ENCODE results near the gene LYSMD2. TPM values are rescaled to one million over a fixed set of nuclear protein-coding genes. Genes with fewer than 3 reads are reported as not detected.

The LYSMD2 gene
- total and polyA plus RNA-seq, 2 of the 8 experiments (the other 6 are each of a cell fraction or from before 2014, with no cell fraction given): 2.2 to 2.7 TPM

GRCh38 chr15:51749307-51749706, 11.9 kb upstream of the LYSMD2 start:
- no peak overlapping the region for H3K4ac ChIP-seq (replicated peaks; ENCODE audit: insufficient read length, low read depth, low read length)
- FAIRE-seq (no peak), DNase-seq (ENCODE audit: low read depth in 1 of 2, low spot score in 2 of 2) (no peak)
- H2AK5ac ChIP-seq (ENCODE audit: low read depth, low read length): no peak overlapping the region
- H4K20me1 ChIP-seq (replicated peaks in 1 of 2; ENCODE audit: control insufficient read depth in 1 of 2, insufficient read depth in 2 of 2, low read length in 2 of 2): peaks cover 0 to 2% of the 10 kb centered on the region in 2 experiments
- H2AFZ ChIP-seq (ENCODE audit: low read length): no peak overlapping the region
- no peak overlapping the region for H2BK5ac ChIP-seq (ENCODE audit: low read depth, low read length)
- no peaks in the 10 kb centered on the region for H3K79me1 ChIP-seq (ENCODE audit: low read depth, low read length)
- H3K4me3 ChIP-seq (ENCODE audit: extremely low read depth in 1 of 4, insufficient read depth in 2 of 4, low read depth in 3 of 4, low read length in 4 of 4): no peak overlapping the region
- H2BK15ac ChIP-seq (ENCODE audit: low read length): no peak overlapping the region
- no peak overlapping the region for H3K9ac ChIP-seq (replicated peaks in 1 of 4; ENCODE audit: extremely low read depth in 1 of 4, low read depth in 3 of 4, low read length in 3 of 4)
- H2BK20ac ChIP-seq (ENCODE audit: low read length): no peak overlapping the region
- no peak overlapping the region for H4K5ac ChIP-seq (ENCODE audit: insufficient read length, low read depth, low read length)
- peaks cover 0 to 3% (median 0%) of the 10 kb centered on the region in 4 experiments; a peak in 2 of 7 replicates for H3K4me1 ChIP-seq (replicated peaks in 1 of 4; ENCODE audit: control insufficient read depth in 3 of 4, insufficient read depth in 4 of 4, low read length in 3 of 4)
- no peak overlapping the region for H4K8ac ChIP-seq (ENCODE audit: extremely low read depth, insufficient read depth, low read length)
- no peak overlapping the region for H2BK12ac ChIP-seq (ENCODE audit: low read depth, low read length)
- no peaks in the 10 kb centered on the region for H3K79me2 ChIP-seq (ENCODE audit: control insufficient read depth in 1 of 2, insufficient read depth in 2 of 2, low read length in 2 of 2)
- H3K9me3 ChIP-seq (ENCODE audit: insufficient read depth in 2 of 2, low read depth in 1 of 2, low read length in 1 of 2): no peaks in the 10 kb centered on the region
- H3K4me2 ChIP-seq (ENCODE audit: insufficient read depth in 1 of 2, low read depth in 2 of 2, low read length in 2 of 2): no peak overlapping the region
- H2BK120ac ChIP-seq (replicated peaks; ENCODE audit: low read depth, low read length): no peak overlapping the region
- H3K18ac ChIP-seq (ENCODE audit: extremely low read depth, low read length): no peak overlapping the region
- H3K14ac ChIP-seq (ENCODE audit: insufficient read length): no peak overlapping the region
- POLR2A ChIA-PET (ENCODE audit: partially characterized antibody): no interaction called here
- H3K23ac ChIP-seq (ENCODE audit: insufficient read length): no peak overlapping the region
- peaks cover 13 to 36% (median 25%) of the 10 kb centered on the region in 4 experiments for H3K27me3 ChIP-seq (replicated peaks in 1 of 4; ENCODE audit: control insufficient read depth in 3 of 4, extremely low read depth in 1 of 4, insufficient read depth in 3 of 4, low read length in 3 of 4)
- no peak overlapping the region for H4K91ac ChIP-seq (replicated peaks; ENCODE audit: insufficient read length, low read length)
- no peak overlapping the region for H3K56ac ChIP-seq (replicated peaks; ENCODE audit: insufficient read length, low read depth, low read length)
- 81% methylated on average over 5 of the region's 5 CpGs; no CpG with 5 or more reads in 1 of the 2 experiments for WGBS, 2 experiments (ENCODE audit: extremely low coverage in 1 of 2, insufficient coverage in 1 of 2, insufficient read length in 1 of 2, insufficient replicate concordance in 2 of 2, low coverage in 1 of 2, low lambda C conversion rate in 2 of 2, missing lambda C conversion rate in 1 of 2)
- no peaks in the 10 kb centered on the region for H3K36me3 ChIP-seq (ENCODE audit: control insufficient read depth in 2 of 4, insufficient read depth in 4 of 4, low read length in 3 of 4)
- TF ChIP-seq SP2 (IDR thresholded peaks at IDR 0.05; ENCODE audit: low read length): no peak
- CTCF ChIA-PET (ENCODE audit: partially characterized antibody): interaction anchor here (1.1 kb wide), 1 partner anchor 27 kb away, joined by 6 read pairs; no protein-coding TSS in a partner anchor
- peaks cover 7% of the 10 kb centered on the region; the same call in 1 of the 2 replicates for H3K23me2 ChIP-seq (ENCODE audit: low read depth, low read length)
- no peak overlapping the region for H3K27ac ChIP-seq (ENCODE audit: low read depth, low read length)

Data from H1 (cell line).